ENCODE data around the gene SUPT20HL1. TPM values are rescaled to one million over a fixed set of nuclear protein-coding genes. Genes with fewer than 3 reads are reported as not detected.
"Not testable (repeated sequence)": the region's sequence is repeated elsewhere in the genome, so short reads cannot be mapped to it uniquely, and the experiment has no call there.

Gene SUPT20HL1
- not detected for total RNA-seq
- polyA plus RNA-seq (ENCODE audit: insufficient read depth, low read depth, low replicate concordance): not detected
- long read RNA-seq, donor 1: 0 reads
- long read RNA-seq, donor 2: 0 reads
- long read RNA-seq, donor 3: 0 reads
- long read RNA-seq, donor 4: 0 reads
- long read RNA-seq, donor 5: 0 reads
- long read RNA-seq, donor 6: 0 reads
- long read RNA-seq, donor 7: 0 reads
- long read RNA-seq, donor 8, partial matches to known transcripts: 0 of 1 reads
- long read RNA-seq, donor 8, other reads (novel, unspliced or antisense): 0 of 1 reads
- long read RNA-seq, donor 9: 0 reads
- long read RNA-seq, donor 10: 0 reads

- FAIRE-seq: no peak
- TF ChIP-seq, protein P1, sequence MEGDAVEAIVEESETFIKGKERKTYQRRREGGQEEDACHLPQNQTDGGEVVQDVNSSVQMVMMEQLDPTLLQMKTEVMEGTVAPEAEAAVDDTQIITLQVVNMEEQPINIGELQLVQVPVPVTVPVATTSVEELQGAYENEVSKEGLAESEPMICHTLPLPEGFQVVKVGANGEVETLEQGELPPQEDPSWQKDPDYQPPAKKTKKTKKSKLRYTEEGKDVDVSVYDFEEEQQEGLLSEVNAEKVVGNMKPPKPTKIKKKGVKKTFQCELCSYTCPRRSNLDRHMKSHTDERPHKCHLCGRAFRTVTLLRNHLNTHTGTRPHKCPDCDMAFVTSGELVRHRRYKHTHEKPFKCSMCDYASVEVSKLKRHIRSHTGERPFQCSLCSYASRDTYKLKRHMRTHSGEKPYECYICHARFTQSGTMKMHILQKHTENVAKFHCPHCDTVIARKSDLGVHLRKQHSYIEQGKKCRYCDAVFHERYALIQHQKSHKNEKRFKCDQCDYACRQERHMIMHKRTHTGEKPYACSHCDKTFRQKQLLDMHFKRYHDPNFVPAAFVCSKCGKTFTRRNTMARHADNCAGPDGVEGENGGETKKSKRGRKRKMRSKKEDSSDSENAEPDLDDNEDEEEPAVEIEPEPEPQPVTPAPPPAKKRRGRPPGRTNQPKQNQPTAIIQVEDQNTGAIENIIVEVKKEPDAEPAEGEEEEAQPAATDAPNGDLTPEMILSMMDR (IDR thresholded peaks at IDR 0.05; ENCODE audit: borderline replicate concordance, extremely low read depth, insufficient read depth): no peak
- no peak for DNase-seq
Measured at GRCh38 chrX:24360272-24360671, at the start of gene SUPT20HL1. TSS of gene SUPT20HL1 (plus strand) at chrX:24360639. CDS start at chrX:24362761, 2,122 bp downstream.

DNA sequence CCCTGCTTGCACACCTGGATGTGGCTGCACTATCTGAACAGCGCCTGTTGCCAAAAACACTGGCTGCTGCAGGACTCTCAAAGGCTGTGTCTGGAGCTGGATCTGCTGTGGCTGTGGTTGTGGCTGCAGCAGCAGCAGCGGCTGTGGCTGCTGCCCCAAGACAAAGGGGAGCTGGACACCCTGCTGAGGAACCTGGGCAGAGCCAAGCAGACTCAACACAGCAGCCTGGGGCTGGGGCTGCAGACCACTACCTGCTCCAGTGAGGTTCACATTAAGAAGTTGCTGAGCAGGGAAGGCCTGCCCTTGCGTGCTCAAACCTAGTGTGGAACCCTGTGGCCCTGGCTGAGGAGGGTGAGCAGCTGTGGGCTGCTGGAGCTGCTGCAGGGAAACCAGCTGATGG, 49.5 kb upstream of the SUPT20HL1 start:
- H3K9me3 ChIP-seq (ENCODE audit: control insufficient read depth in 2 of 3, insufficient read depth in 1 of 3, low read length in 3 of 3); H3K9ac ChIP-seq (ENCODE audit: low read length in 3 of 3); DNase-seq; intact Hi-C loops (cut with DNase I); H3K4me1 ChIP-seq (ENCODE audit: control insufficient read depth in 2 of 3, insufficient read depth in 2 of 3, low read depth in 1 of 3, low read length in 3 of 3); H3K4me3 ChIP-seq (ENCODE audit: low read length in 3 of 3); H3K27ac ChIP-seq (ENCODE audit: low read depth in 2 of 2, low read length in 2 of 2); H3K27me3 ChIP-seq (ENCODE audit: control insufficient read depth, insufficient read depth, low read length); FAIRE-seq; H3K36me3 ChIP-seq (ENCODE audit: control insufficient read depth in 2 of 3, insufficient read depth in 3 of 3, low read length in 3 of 3): not testable (repeated sequence)

More at GRCh38 chrX:24360272-24360671, at the start of gene SUPT20HL1:
- Histone ChIP-seq H3K4me1 (ENCODE audit: control insufficient read depth in 2 of 3, insufficient read depth in 2 of 3, low read depth in 1 of 3, low read length in 3 of 3) (no peaks in the 10 kb centered on the region), H3K27ac (ENCODE audit: low read depth in 2 of 2, low read length in 2 of 2) (no peak within 1 kb of the TSS), H3K4me3 (ENCODE audit: low read length in 3 of 3) (no peak within 1 kb of the TSS), H3K9me3 (ENCODE audit: control insufficient read depth in 2 of 3, insufficient read depth in 1 of 3, low read length in 3 of 3) (no peaks in the 10 kb centered on the region), H3K9ac (ENCODE audit: low read length in 3 of 3) (no peak within 1 kb of the TSS), H3K36me3 (ENCODE audit: control insufficient read depth in 2 of 3, insufficient read depth in 3 of 3, low read length in 3 of 3) (no peaks in the 10 kb centered on the region), H3K27me3 (ENCODE audit: control insufficient read depth, insufficient read depth, low read length) (no peaks in the 10 kb centered on the region)
- intact Hi-C loops (cut with DNase I): no loop called here

- FAIRE-seq: not testable (repeated sequence)
Measured at GRCh38 chrX:24311507-24312248, 48.8 kb upstream of the SUPT20HL1 start.

DNA sequence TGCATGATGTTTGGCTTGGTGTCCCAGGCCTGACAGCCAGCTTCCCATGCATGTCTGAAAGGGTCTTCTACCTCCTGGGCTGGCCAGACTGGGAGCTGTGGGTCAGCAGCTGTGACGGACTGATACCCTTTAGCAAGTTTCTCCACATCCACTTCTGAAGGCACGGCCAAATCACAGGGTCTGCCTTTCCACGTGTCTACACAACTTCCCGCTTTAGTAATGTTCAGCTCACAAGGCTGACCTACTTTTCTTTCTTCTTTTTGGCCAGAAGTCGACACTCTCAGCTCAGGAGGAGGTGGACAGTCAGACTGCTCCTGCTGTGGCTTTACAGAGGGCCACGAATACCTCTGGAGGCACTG, 48.2 kb upstream of the SUPT20HL1 start:
- H3K9me3 ChIP-seq (ENCODE audit: control insufficient read depth in 2 of 3, insufficient read depth in 1 of 3, low read length in 3 of 3); H3K9ac ChIP-seq (ENCODE audit: low read length in 3 of 3); H3K4me3 ChIP-seq (ENCODE audit: low read length in 3 of 3); FAIRE-seq; H3K36me3 ChIP-seq (ENCODE audit: control insufficient read depth in 2 of 3, insufficient read depth in 3 of 3, low read length in 3 of 3); H3K27ac ChIP-seq (ENCODE audit: low read depth in 2 of 2, low read length in 2 of 2); H3K27me3 ChIP-seq (ENCODE audit: control insufficient read depth, insufficient read depth, low read length); intact Hi-C loops (cut with DNase I); H3K4me1 ChIP-seq (ENCODE audit: control insufficient read depth in 2 of 3, insufficient read depth in 2 of 3, low read depth in 1 of 3, low read length in 3 of 3); DNase-seq: not testable (repeated sequence)

More at GRCh38 chrX:24311507-24312248, 48.8 kb upstream of the SUPT20HL1 start:
- H3K27me3 ChIP-seq (ENCODE audit: control insufficient read depth, insufficient read depth, low read length); H3K27ac ChIP-seq (ENCODE audit: low read depth in 2 of 2, low read length in 2 of 2); H3K4me3 ChIP-seq (ENCODE audit: low read length in 3 of 3); H3K9ac ChIP-seq (ENCODE audit: low read length in 3 of 3); H3K36me3 ChIP-seq (ENCODE audit: control insufficient read depth in 2 of 3, insufficient read depth in 3 of 3, low read length in 3 of 3); H3K9me3 ChIP-seq (ENCODE audit: control insufficient read depth in 2 of 3, insufficient read depth in 1 of 3, low read length in 3 of 3); DNase-seq; intact Hi-C loops (cut with DNase I); H3K4me1 ChIP-seq (ENCODE audit: control insufficient read depth in 2 of 3, insufficient read depth in 2 of 3, low read depth in 1 of 3, low read length in 3 of 3): not testable (repeated sequence)

Data from kidney (tissue), 22 donors.